MM.1S (cell line): ENCODE data around the gene ZMIZ2.
A peak's percentile ranks its signal among the peaks of the same experiment; 100 is the strongest.

Experiments used
- DNase-seq: peaks from one replicate; pipeline ENCODE4 v3.0.0-alpha.2; 2015
- H2AFZ ChIP-seq: fragments of 300-600 bp; sonication (generic); 2 replicates; pipeline ENCODE4 v1.6.0; 2016; ENCODE audit warnings: antibody characterized with exemption, low read length
- H3F3A ChIP-seq: fragments of 300-600 bp; sonication (generic); 2 replicates; pipeline ENCODE4 v1.6.1; 2016; ENCODE audit warnings: mild to moderate bottlenecking, antibody characterized with exemption, low read length, moderate library complexity, mixed read lengths; ENCODE audit not compliant: insufficient read depth
- H3K27ac ChIP-seq: fragments of 300-600 bp; sonication (generic); 2 replicates; pipeline ENCODE4 v1.5.1; 2016; ENCODE audit warnings: mild to moderate bottlenecking, low read length
- H3K27me3 ChIP-seq: fragments of 300-600 bp; sonication (generic); replicated peaks from 2 replicates; pipeline ENCODE4 v1.6.0; 2016; ENCODE audit warnings: low read length; ENCODE audit not compliant: insufficient read depth
- H3K36me3 ChIP-seq: fragments of 300-600 bp; sonication (generic); replicated peaks from 2 replicates; pipeline ENCODE4 v1.6.1; 2016; ENCODE audit warnings: mild to moderate bottlenecking, low read length, mixed read lengths; ENCODE audit not compliant: insufficient read depth
- H3K4me1 ChIP-seq: fragments of 300-600 bp; sonication (generic); 2 replicates; pipeline ENCODE4 v1.6.1; 2016; ENCODE audit warnings: low read length, mixed read lengths
- H3K4me2 ChIP-seq: fragments of 300-600 bp; sonication (generic); 2 replicates; pipeline ENCODE4 v1.6.0; 2016; ENCODE audit warnings: low read depth, low read length
- H3K4me3 ChIP-seq: fragments of 300-600 bp; sonication (generic); 2 replicates; pipeline ENCODE4 v1.5.1; 2016; ENCODE audit warnings: low read length, mixed read lengths
- H3K79me2 ChIP-seq: fragments of 300-600 bp; sonication (generic); 2 replicates; pipeline ENCODE4 v1.6.1; 2016; ENCODE audit warnings: mixed run types, low read length, mixed read lengths
- H3K9ac ChIP-seq: fragments of 300-600 bp; sonication (generic); 2 replicates; pipeline ENCODE4 v1.6.1; 2016; ENCODE audit warnings: low read length, mixed read lengths
- H3K9me2 ChIP-seq: fragments of 300-600 bp; sonication (generic); replicated peaks from 2 replicates; pipeline ENCODE4 v1.6.1; 2016; ENCODE audit warnings: mild to moderate bottlenecking, low read length, mixed read lengths; ENCODE audit not compliant: insufficient read depth
- H3K9me3 ChIP-seq: fragments of 300-600 bp; sonication (generic); replicated peaks from 2 replicates; pipeline ENCODE4 v1.6.1; 2016; ENCODE audit warnings: mild to moderate bottlenecking, low read length, mixed read lengths; ENCODE audit not compliant: insufficient read depth
- H4K20me1 ChIP-seq: fragments of 300-600 bp; sonication (generic); 2 replicates; pipeline ENCODE4 v1.6.1; 2016; ENCODE audit warnings: mild to moderate bottlenecking, low read length, moderate library complexity, mixed read lengths; ENCODE audit not compliant: insufficient read depth
- EZH2 ChIP-seq: fragments of 300-600 bp; sonication (generic); optimal IDR thresholded peaks from 2 replicates; pipeline ENCODE3; 2017; ENCODE audit warnings: low read depth, mild to moderate bottlenecking, antibody characterized with exemption, low read length, mixed read lengths
- EZH2phosphoT487 ChIP-seq: fragments of 300-600 bp; sonication (generic); IDR thresholded peaks from 2 replicates; pipeline ENCODE4 v1.6.1; 2018; ENCODE audit warnings: antibody characterized with exemption, low read length
- TF ChIP-seq, protein P1 (sequence below): fragments of 300-600 bp; sonication (generic); IDR thresholded peaks from 2 replicates; pipeline ENCODE4 v1.5.1; 2016; ENCODE audit warnings: antibody characterized with exemption, low read length, mixed read lengths

Gene ZMIZ2

DNA sequence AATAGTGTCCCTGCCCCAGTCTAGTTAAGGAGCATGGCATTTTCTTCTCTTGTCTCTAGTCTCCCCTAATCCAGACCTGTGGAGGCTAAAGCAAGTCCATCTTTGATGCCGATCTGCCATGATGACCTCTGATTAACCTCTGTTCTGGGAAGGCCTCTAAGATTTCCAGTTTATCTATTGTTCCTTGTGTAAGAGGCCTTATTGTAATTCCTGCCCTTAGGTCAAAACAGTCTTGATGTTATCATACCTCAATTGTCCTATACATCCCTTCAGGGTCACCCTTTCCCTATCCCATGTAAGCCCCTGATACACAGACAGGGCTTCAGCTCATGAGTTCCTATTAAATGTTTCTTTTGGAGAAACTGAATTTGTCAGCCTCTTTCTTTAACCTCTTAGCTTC lies 4.9 kb upstream of the ZMIZ2 start:
- no peaks in the 10 kb centered on the region for H4K20me1 ChIP-seq
- no peak overlapping the region for H3K27ac ChIP-seq
- no peaks in the 10 kb centered on the region for H3K79me2 ChIP-seq
- no peak for TF ChIP-seq EZH2
- no peak for TF ChIP-seq EZH2phosphoT487
- TF ChIP-seq, protein P1, sequence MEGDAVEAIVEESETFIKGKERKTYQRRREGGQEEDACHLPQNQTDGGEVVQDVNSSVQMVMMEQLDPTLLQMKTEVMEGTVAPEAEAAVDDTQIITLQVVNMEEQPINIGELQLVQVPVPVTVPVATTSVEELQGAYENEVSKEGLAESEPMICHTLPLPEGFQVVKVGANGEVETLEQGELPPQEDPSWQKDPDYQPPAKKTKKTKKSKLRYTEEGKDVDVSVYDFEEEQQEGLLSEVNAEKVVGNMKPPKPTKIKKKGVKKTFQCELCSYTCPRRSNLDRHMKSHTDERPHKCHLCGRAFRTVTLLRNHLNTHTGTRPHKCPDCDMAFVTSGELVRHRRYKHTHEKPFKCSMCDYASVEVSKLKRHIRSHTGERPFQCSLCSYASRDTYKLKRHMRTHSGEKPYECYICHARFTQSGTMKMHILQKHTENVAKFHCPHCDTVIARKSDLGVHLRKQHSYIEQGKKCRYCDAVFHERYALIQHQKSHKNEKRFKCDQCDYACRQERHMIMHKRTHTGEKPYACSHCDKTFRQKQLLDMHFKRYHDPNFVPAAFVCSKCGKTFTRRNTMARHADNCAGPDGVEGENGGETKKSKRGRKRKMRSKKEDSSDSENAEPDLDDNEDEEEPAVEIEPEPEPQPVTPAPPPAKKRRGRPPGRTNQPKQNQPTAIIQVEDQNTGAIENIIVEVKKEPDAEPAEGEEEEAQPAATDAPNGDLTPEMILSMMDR: no peak
- H3K9ac ChIP-seq: no peak overlapping the region
- no peak for DNase-seq
- no peaks in the 10 kb centered on the region for H3K27me3 ChIP-seq
- H3K4me3 ChIP-seq: no peak overlapping the region
- no peaks in the 10 kb centered on the region for H3K4me1 ChIP-seq
- H3K9me2 ChIP-seq: no peaks in the 10 kb centered on the region
- no peaks in the 10 kb centered on the region for H3K36me3 ChIP-seq
- no peak overlapping the region for H3K4me2 ChIP-seq
- no peak overlapping the region for H2AFZ ChIP-seq
- no peaks in the 10 kb centered on the region for H3K9me3 ChIP-seq
- H3F3A ChIP-seq: 0 out of 2 replicates have a peak, but pooled peaks cover 3% of the 10 kb centered on the region

DNA sequence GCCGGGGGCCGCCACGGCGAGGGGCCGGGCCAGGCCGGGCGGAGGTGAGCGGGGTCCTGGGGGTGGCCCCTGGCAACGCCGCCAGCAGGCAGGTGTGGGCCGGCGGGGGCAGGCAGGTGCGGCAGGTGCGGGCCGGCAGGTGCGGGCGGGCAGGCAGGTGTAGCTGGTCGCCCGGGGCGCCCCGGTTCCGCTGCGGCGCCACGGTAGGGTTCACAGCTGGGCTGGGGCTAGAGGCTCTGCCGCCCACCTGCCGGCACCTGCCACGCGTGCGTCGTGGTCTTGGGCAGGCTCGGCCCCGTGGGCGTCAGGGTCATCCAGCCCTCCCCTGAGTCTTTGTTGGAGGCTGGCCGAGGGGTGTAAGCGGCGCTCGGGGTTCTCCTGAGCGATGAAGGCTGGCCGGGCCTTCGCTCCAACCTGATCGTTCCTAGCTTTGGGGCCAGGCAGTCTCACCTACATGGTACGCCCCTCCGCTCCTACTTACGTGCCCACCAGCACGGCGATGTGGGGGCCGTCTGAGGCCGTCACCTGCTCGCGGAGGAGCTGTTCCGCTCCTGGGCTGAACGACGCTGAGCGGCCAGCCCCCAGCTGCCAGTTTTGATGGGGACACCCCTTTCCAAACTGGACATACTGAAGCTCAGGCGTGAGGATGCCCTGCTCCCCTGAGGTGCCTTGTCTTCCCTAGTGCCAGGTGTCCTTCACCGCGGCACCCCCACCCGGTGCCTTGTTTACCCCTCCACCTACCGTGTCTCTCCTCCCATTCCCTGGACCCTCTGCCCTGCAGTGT lies 493 bp downstream of the ZMIZ2 start:
- Histone ChIP-seq H3F3A (peaks cover 33% of the 10 kb centered on the region), H3K9me3 (no peaks in the 10 kb centered on the region), H3K9me2 (no peaks in the 10 kb centered on the region), H3K79me2 (peaks cover 46% of the 10 kb centered on the region), H3K4me1 (peaks cover 22% of the 10 kb centered on the region), H3K36me3 (no peaks in the 10 kb centered on the region), H3K9ac (peak overlapping the region; percentile 91), H3K27ac (peak overlapping the region; percentile 95), H3K4me3 (peak overlapping the region; percentile 94), H2AFZ (no peak overlapping the region), H3K27me3 (no peaks in the 10 kb centered on the region), H4K20me1 (no peaks in the 10 kb centered on the region), H3K4me2 (peak overlapping the region; percentile 99)
- TF ChIP-seq EZH2: no peak
- TF ChIP-seq, protein P1: no peak
- TF ChIP-seq EZH2phosphoT487: no peak
- peak; percentile 60 for DNase-seq

DNA sequence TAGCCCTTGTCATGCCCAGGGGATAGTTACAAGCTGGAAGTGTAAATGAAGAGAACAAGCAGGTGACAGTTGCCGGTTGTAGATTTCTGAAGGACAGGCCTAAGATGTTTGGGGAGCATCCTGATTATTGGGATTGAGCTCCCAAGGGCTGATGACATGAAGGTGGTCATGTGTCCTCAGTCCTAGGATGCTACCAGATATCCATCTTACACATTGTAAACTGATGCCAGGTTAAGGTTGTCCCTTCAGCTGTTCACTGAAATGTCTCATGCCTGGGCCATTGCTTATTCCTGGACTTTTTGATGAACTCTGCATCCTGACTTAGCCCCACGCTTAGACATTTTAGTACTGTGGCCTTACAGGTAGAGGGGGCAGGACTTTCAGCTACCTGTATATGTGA lies 1.3 kb downstream of the ZMIZ2 start:
- Histone ChIP-seq H3K9me3 (no peaks in the 10 kb centered on the region), H4K20me1 (no peaks in the 10 kb centered on the region; the same call in 1 of the 2 replicates), H3K79me2 (peaks cover 55% of the 10 kb centered on the region)

More for the DNA sequence above, 1.3 kb downstream of the ZMIZ2 start:
- Histone ChIP-seq H3K4me3 (peak overlapping the region; percentile 94), H3K27me3 (no peaks in the 10 kb centered on the region), H2AFZ (no peak overlapping the region), H3K9ac (peak overlapping the region; percentile 91), H3K9me2 (no peaks in the 10 kb centered on the region), H3K4me1 (peaks cover 22% of the 10 kb centered on the region), H3F3A (peaks cover 33% of the 10 kb centered on the region), H3K36me3 (no peaks in the 10 kb centered on the region), H3K4me2 (peak overlapping the region; percentile 99), H3K27ac (peak overlapping the region; percentile 95)
- no peak for DNase-seq
- TF ChIP-seq, protein P1: 0 out of 2 replicates have a peak, but pooled peaks have one; percentile 4
- no peak for TF ChIP-seq EZH2phosphoT487
